HL-60 (cell line): ENCODE results near the gene EXOSC5.

Experiments
- DNase-seq, 2 experiments: peaks; one replicate each; pipeline ENCODE4 v3.0.0-alpha.2; 2010 to 2020; ENCODE audit warnings: low read depth in 1 of 2, low spot score in 1 of 2
- H3K27ac ChIP-seq: fragments of 250-450 bp; sonication (Bioruptor Pico); replicated peaks from 2 replicates; pipeline ENCODE4 v1.5.1; 2020; ENCODE audit warnings: mild to moderate bottlenecking, moderate library complexity
- H3K27me3 ChIP-seq: fragments of 250-450 bp; sonication (Bioruptor Pico); 2 replicates; pipeline ENCODE4 v1.5.1; 2021; ENCODE audit warnings: mild to moderate bottlenecking, moderate library complexity; ENCODE audit not compliant: insufficient read depth, poor library complexity, severe bottlenecking
- H3K4me3 ChIP-seq: replicated peaks from 2 replicates; pipeline ENCODE4 v1.5.1; 2011; ENCODE audit warnings: mild to moderate bottlenecking, control low read depth, low read length; ENCODE audit not compliant: insufficient read depth
- GABPA ChIP-seq: IDR thresholded peaks from 2 replicates; pipeline ENCODE4 v1.6.1; 2012; ENCODE audit warnings: low read depth
- POLR2AphosphoS5 ChIP-seq: IDR thresholded peaks from 2 replicates; pipeline ENCODE4 v1.6.1; 2012; ENCODE audit warnings: low read depth
- SPI1 ChIP-seq: IDR thresholded peaks from 2 replicates; pipeline ENCODE4 v1.6.1; 2012; ENCODE audit warnings: low read depth, mild to moderate bottlenecking, borderline replicate concordance
- TF ChIP-seq, protein P1 (sequence below): IDR thresholded peaks from 2 replicates; pipeline ENCODE4 v1.6.1; 2012; ENCODE audit warnings: low read depth; ENCODE audit not compliant: insufficient replicate concordance
- TF ChIP-seq, protein P2 (sequence below): IDR thresholded peaks from one replicate; pipeline ENCODE4 v1.5.1; 2011; ENCODE audit warnings: low read length, control low read depth, inconsistent platforms; ENCODE audit not compliant: insufficient read depth

Gene EXOSC5

DNA sequence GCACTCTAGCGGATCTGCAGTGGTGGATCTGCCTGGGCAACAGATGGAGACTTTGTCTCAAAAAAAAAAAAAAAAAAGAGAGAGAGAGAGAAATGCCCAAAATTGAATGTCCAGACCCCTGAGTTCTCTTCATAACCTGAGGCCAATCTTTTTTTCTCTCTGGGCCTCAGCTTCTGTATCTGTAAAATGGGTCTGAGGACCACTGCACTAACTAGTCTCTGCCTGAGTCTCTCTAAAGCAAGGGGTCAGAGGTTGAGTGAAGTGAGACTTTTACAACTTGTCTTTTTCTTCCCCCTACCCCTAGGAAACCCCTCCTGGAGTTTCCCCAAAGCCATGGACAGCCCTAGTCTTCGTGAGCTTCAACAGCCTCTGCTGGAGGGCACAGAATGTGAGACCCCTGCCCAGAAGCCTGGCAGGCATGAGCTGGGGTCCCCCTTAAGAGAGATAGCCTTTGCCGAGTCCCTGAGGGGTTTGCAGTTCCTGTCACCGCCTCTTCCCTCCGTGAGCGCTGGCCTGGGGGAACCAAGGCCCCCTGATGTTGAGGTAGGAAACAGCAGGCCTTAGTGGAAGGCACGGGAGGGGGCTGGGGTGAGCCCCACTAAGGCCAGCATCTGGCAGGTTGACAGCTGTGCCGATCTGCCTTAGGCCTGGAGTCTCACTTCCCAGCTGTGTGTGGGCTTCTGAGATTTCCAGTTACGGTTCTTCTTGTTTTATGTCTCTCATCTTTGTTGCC, 19.0 kb downstream of the EXOSC5 start:
- TF ChIP-seq, protein P1, sequence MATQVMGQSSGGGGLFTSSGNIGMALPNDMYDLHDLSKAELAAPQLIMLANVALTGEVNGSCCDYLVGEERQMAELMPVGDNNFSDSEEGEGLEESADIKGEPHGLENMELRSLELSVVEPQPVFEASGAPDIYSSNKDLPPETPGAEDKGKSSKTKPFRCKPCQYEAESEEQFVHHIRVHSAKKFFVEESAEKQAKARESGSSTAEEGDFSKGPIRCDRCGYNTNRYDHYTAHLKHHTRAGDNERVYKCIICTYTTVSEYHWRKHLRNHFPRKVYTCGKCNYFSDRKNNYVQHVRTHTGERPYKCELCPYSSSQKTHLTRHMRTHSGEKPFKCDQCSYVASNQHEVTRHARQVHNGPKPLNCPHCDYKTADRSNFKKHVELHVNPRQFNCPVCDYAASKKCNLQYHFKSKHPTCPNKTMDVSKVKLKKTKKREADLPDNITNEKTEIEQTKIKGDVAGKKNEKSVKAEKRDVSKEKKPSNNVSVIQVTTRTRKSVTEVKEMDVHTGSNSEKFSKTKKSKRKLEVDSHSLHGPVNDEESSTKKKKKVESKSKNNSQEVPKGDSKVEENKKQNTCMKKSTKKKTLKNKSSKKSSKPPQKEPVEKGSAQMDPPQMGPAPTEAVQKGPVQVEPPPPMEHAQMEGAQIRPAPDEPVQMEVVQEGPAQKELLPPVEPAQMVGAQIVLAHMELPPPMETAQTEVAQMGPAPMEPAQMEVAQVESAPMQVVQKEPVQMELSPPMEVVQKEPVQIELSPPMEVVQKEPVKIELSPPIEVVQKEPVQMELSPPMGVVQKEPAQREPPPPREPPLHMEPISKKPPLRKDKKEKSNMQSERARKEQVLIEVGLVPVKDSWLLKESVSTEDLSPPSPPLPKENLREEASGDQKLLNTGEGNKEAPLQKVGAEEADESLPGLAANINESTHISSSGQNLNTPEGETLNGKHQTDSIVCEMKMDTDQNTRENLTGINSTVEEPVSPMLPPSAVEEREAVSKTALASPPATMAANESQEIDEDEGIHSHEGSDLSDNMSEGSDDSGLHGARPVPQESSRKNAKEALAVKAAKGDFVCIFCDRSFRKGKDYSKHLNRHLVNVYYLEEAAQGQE: no peak
- no peak for TF ChIP-seq POLR2AphosphoS5
- no peak for TF ChIP-seq GABPA
- TF ChIP-seq SPI1: no peak
- TF ChIP-seq, protein P2, sequence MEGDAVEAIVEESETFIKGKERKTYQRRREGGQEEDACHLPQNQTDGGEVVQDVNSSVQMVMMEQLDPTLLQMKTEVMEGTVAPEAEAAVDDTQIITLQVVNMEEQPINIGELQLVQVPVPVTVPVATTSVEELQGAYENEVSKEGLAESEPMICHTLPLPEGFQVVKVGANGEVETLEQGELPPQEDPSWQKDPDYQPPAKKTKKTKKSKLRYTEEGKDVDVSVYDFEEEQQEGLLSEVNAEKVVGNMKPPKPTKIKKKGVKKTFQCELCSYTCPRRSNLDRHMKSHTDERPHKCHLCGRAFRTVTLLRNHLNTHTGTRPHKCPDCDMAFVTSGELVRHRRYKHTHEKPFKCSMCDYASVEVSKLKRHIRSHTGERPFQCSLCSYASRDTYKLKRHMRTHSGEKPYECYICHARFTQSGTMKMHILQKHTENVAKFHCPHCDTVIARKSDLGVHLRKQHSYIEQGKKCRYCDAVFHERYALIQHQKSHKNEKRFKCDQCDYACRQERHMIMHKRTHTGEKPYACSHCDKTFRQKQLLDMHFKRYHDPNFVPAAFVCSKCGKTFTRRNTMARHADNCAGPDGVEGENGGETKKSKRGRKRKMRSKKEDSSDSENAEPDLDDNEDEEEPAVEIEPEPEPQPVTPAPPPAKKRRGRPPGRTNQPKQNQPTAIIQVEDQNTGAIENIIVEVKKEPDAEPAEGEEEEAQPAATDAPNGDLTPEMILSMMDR: no peak
- DNase-seq: no peak
- no peak overlapping the region for H3K27ac ChIP-seq
- no peak overlapping the region for H3K4me3 ChIP-seq
- H3K27me3 ChIP-seq: no peaks in the 10 kb centered on the region

DNA sequence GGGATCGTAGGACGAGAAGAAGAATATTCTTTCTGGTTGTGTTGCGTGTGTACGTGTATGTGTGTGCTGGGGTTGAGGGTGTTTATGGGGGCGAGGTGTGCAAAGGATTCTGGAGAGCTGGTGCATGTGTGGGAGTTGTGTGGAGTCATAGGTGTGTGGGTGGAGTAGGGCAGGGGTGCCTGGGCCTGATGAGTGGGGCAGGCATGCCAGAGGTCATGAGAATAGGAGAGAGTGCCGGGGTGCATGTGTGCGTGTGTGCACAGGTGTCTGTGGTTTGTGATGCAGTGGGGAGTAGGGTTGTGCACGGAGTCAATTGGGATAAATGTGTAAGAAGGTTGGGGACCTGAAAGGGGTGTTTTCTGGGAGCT, 20.2 kb downstream of the EXOSC5 start:
- no peak for DNase-seq
- Histone ChIP-seq H3K27ac (no peak overlapping the region), H3K27me3 (no peaks in the 10 kb centered on the region), H3K4me3 (no peak overlapping the region)
- TF ChIP-seq POLR2AphosphoS5 (no peak), GABPA (no peak), SPI1 (no peak)
- TF ChIP-seq, protein P2: no peak
- TF ChIP-seq, protein P1: no peak

DNA sequence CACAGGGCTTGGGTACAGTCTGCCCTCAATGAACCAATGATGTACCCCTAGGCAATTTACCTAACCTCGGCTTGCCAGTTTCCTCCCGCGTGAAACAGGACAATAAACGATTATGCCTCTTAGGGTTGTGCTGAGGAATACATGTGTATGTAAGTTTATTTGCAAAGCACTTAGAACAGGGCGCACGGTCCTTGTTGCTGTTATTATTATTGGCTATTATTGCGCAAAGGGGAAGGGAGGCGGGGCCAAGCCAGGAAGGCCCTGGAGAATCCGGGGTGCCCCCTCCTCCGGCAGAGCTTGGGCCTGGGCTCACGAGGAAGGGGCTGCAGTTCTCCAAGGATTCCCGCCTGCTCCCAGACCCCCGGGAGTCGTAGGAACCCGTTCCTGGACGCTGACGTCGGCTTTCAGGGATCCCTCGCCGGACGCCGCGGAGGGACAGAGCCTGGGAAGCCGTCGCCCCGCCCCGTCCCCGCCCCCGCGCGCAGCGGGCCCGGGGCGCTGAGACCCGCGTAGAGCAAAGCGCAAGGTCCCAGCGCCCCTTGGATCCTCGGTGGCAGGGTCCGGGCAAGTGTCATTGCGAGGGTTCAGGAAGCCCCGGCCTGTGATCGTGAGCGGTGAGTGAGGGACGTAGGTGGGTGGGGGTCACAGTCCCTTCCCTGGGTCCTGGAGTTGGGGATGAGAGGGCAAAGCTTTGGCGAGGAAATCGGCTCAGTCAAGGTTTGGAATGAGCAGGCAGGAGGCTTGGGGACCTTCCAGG, 20.7 kb downstream of the EXOSC5 start, which contains the start of gene TMEM91:
TMEM91 (plus strand) TSS at position 293 of the 757 bp plus-strand sequence. CDS start 1,777 bp downstream, outside the sequence.
- Histone ChIP-seq H3K27me3 (no peaks in the 10 kb centered on the region), H3K27ac (no peak within 1 kb of the TSS), H3K4me3 (no peak within 1 kb of the TSS)
- DNase-seq: no peak
- TF ChIP-seq, protein P1: no peak
- no peak for TF ChIP-seq GABPA
- TF ChIP-seq SPI1: no peak
- TF ChIP-seq, protein P2: no peak
- no peak for TF ChIP-seq POLR2AphosphoS5
